ENCODE data around the gene SRGAP1. TPM values are rescaled to one million over a fixed set of nuclear protein-coding genes. Genes with fewer than 3 reads are reported as not detected.

Gene SRGAP1
- total and polyA plus RNA-seq, 4 donors = 1.8 to 12.4 (median 6.2) TPM

GRCh38 chr12:64105026-64105425, 260.5 kb downstream of the SRGAP1 start:
- Histone ChIP-seq H3K4me3 (no peak overlapping the region), H3K9ac (ENCODE audit: insufficient read depth in 1 of 2, low read length in 2 of 2) (no peak overlapping the region), H3K27ac (ENCODE audit: low read depth in 1 of 2, low read length in 1 of 2) (no peak overlapping the region), H3K27me3 (ENCODE audit: control insufficient read depth in 3 of 3, insufficient read depth in 3 of 3, low read length in 2 of 3) (no peaks in the 10 kb centered on the region), H3K36me3 (ENCODE audit: control insufficient read depth in 4 of 4, insufficient read depth in 4 of 4, low read length in 4 of 4) (peaks cover 0 to 13% (median 6%) of the 10 kb centered on the region in 4 donors), H3K4me1 (ENCODE audit: control insufficient read depth in 5 of 5, insufficient read depth in 5 of 5, low read length in 5 of 5) (no peaks in the 10 kb centered on the region), H3K9me3 (ENCODE audit: control insufficient read depth in 4 of 4, insufficient read depth in 3 of 4, low read length in 3 of 4) (no peaks in the 10 kb centered on the region)
- TF ChIP-seq CTCF (IDR thresholded peaks at IDR 0.05; ENCODE audit: control extremely low read depth, extremely low read depth) = no peak
- no peak for ATAC-seq (ENCODE audit: insufficient read depth, low FRiP score)
- no peak for DNase-seq
- 92 to 95% methylated on average over 3 of the region's 3 CpGs for WGBS, 2 donors

- peaks cover 0 to 23% (median 7%) of the 10 kb centered on the region in 4 donors for H3K36me3 ChIP-seq (ENCODE audit: control insufficient read depth in 4 of 4, insufficient read depth in 4 of 4, low read length in 4 of 4)
- no peak overlapping the region for H3K9ac ChIP-seq (ENCODE audit: insufficient read depth in 1 of 2, low read length in 2 of 2)
- no peak overlapping the region for H3K27ac ChIP-seq (ENCODE audit: low read depth in 1 of 2, low read length in 1 of 2)
- ATAC-seq (ENCODE audit: insufficient read depth, low FRiP score) (no peak), DNase-seq (no peak)
- no peaks in the 10 kb centered on the region for H3K4me1 ChIP-seq (ENCODE audit: control insufficient read depth in 5 of 5, insufficient read depth in 5 of 5, low read length in 5 of 5)
- WGBS, 2 donors = 88 to 98% methylated on average over 1 of the region's 1 CpG
- TF ChIP-seq CTCF (IDR thresholded peaks at IDR 0.05; ENCODE audit: control extremely low read depth, extremely low read depth) = no peak
- peaks cover 0 to 2% (median 0%) of the 10 kb centered on the region in 4 donors for H3K9me3 ChIP-seq (ENCODE audit: control insufficient read depth in 4 of 4, insufficient read depth in 3 of 4, low read length in 3 of 4)
- no peaks in the 10 kb centered on the region for H3K27me3 ChIP-seq (ENCODE audit: control insufficient read depth in 3 of 3, insufficient read depth in 3 of 3, low read length in 2 of 3)
- H3K4me3 ChIP-seq = no peak overlapping the region
These were observed 263.3 kb downstream of the SRGAP1 start for GRCh38 chr12:64107776-64108175.

GRCh38 chr12:64109706-64110105, 265.2 kb downstream of the SRGAP1 start:
- peaks cover 0 to 23% (median 7%) of the 10 kb centered on the region in 4 donors for H3K36me3 ChIP-seq (ENCODE audit: control insufficient read depth in 4 of 4, insufficient read depth in 4 of 4, low read length in 4 of 4)
- no peak for DNase-seq
- TF ChIP-seq CTCF (IDR thresholded peaks at IDR 0.05; ENCODE audit: control extremely low read depth, extremely low read depth) = no peak
- WGBS, 2 donors = 74 to 90% methylated on average over 4 of the region's 4 CpGs
- peaks cover 0 to 2% (median 0%) of the 10 kb centered on the region in 4 donors for H3K9me3 ChIP-seq (ENCODE audit: control insufficient read depth in 4 of 4, insufficient read depth in 3 of 4, low read length in 3 of 4)
- no peak overlapping the region for H3K9ac ChIP-seq (ENCODE audit: insufficient read depth in 1 of 2, low read length in 2 of 2)
- H3K4me1 ChIP-seq (ENCODE audit: control insufficient read depth in 5 of 5, insufficient read depth in 5 of 5, low read length in 5 of 5) = no peaks in the 10 kb centered on the region
- H3K27me3 ChIP-seq (ENCODE audit: control insufficient read depth in 3 of 3, insufficient read depth in 3 of 3, low read length in 2 of 3) = no peaks in the 10 kb centered on the region
- no peak for ATAC-seq (ENCODE audit: insufficient read depth, low FRiP score)
- H3K4me3 ChIP-seq = no peak overlapping the region
- no peak overlapping the region for H3K27ac ChIP-seq (ENCODE audit: low read depth in 1 of 2, low read length in 1 of 2)

GRCh38 chr12:64110864-64111263, 266.4 kb downstream of the SRGAP1 start:
- Histone ChIP-seq H3K9ac (ENCODE audit: insufficient read depth in 1 of 2, low read length in 2 of 2) (no peak overlapping the region), H3K36me3 (ENCODE audit: control insufficient read depth in 4 of 4, insufficient read depth in 4 of 4, low read length in 4 of 4) (peaks cover 0 to 25% (median 9%) of the 10 kb centered on the region in 4 donors), H3K4me1 (ENCODE audit: control insufficient read depth in 5 of 5, insufficient read depth in 5 of 5, low read length in 5 of 5) (no peaks in the 10 kb centered on the region), H3K27me3 (ENCODE audit: control insufficient read depth in 3 of 3, insufficient read depth in 3 of 3, low read length in 2 of 3) (no peaks in the 10 kb centered on the region), H3K27ac (ENCODE audit: low read depth in 1 of 2, low read length in 1 of 2) (no peak overlapping the region), H3K4me3 (no peak overlapping the region), H3K9me3 (ENCODE audit: control insufficient read depth in 4 of 4, insufficient read depth in 3 of 4, low read length in 3 of 4) (peaks cover 0 to 2% (median 0%) of the 10 kb centered on the region in 4 donors)
- no peak for ATAC-seq (ENCODE audit: insufficient read depth, low FRiP score)
- no peak for TF ChIP-seq CTCF (IDR thresholded peaks at IDR 0.05; ENCODE audit: control extremely low read depth, extremely low read depth)
- DNase-seq = no peak

Data from lung (tissue), 12 donors.